Measurements from ENCODE around the gene PRDM9. TPM values are rescaled to one million over a fixed set of nuclear protein-coding genes. Genes with fewer than 3 reads are reported as not detected.

Gene PRDM9
- total RNA-seq, 1 experiment from 2014 or later = not detected

DNA sequence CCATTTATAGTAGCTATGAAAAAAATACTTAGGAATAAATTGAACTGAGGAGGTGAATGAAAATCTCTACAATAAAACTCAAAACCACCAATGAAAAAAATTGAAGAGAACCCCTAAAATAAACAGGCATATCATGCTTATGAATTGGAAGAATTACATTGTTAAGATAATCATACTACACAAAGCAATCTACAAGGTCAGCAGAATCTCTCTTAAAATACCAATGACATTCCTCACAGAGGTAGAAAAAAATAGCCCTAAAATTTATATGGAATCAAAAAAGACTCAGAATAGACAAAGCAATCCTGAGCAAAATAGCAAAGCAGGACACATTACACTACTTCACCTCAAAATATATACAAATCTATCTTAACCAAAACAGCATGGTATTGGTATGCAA lies 23.2 kb downstream of the PRDM9 start:
- Histone ChIP-seq H3K36me3 (ENCODE audit: insufficient read depth, low read length, poor library complexity, severe bottlenecking) (no peaks in the 10 kb centered on the region), H3K27me3 (replicated peaks; ENCODE audit: insufficient read depth, low read depth, low read length, poor library complexity) (no peaks in the 10 kb centered on the region), H3K9me3 (ENCODE audit: low read depth, low read length, poor library complexity, severe bottlenecking) (no peaks in the 10 kb centered on the region), H3K27ac (ENCODE audit: low read depth, low read length, poor library complexity, severe bottlenecking) (no peak overlapping the region), H3K4me3 (ENCODE audit: low read depth, low read length, poor library complexity, severe bottlenecking) (no peak overlapping the region), H3K4me1 (ENCODE audit: insufficient read depth, low read length, poor library complexity, severe bottlenecking) (no peaks in the 10 kb centered on the region)
- DNase-seq (ENCODE audit: low spot score) = no peak
- ChIA-PET POLR2A (ENCODE audit: low non-redundant PET) (no interaction called here), CTCF (no interaction called here)
- TF ChIP-seq, protein P1, sequence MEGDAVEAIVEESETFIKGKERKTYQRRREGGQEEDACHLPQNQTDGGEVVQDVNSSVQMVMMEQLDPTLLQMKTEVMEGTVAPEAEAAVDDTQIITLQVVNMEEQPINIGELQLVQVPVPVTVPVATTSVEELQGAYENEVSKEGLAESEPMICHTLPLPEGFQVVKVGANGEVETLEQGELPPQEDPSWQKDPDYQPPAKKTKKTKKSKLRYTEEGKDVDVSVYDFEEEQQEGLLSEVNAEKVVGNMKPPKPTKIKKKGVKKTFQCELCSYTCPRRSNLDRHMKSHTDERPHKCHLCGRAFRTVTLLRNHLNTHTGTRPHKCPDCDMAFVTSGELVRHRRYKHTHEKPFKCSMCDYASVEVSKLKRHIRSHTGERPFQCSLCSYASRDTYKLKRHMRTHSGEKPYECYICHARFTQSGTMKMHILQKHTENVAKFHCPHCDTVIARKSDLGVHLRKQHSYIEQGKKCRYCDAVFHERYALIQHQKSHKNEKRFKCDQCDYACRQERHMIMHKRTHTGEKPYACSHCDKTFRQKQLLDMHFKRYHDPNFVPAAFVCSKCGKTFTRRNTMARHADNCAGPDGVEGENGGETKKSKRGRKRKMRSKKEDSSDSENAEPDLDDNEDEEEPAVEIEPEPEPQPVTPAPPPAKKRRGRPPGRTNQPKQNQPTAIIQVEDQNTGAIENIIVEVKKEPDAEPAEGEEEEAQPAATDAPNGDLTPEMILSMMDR (conservative IDR thresholded peaks at IDR 0.05; ENCODE audit: low read depth, low read length) = no peak
- no peak for TF ChIP-seq EZH2 (IDR thresholded peaks at IDR 0.05; ENCODE audit: borderline replicate concordance, low read depth, low read length, poor library complexity, severe bottlenecking)
- intact Hi-C loops (cut with micrococcal nuclease; ENCODE audit: unreplicated experiment) = no loop called here
- no TSS peak for BruUV-seq (replicated peaks)

DNA sequence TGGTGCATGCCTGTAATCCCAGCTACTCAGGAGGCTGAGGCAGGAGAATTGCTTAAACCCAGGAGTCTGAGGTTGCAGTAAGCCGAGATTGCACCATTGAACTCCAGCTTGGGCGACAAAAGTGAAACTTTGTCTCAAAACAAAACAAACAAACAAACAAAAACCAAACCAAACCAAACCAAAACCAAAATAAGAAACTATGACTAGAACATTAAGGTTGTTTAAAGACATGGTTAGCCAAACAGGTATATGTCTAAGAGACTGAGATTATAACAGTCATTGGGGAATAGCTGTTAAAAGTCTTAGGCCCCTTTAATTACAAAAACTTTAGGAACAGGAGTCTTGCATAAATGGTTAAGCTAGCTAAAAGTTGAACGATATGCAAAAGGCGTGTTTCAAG lies 63.6 kb downstream of the PRDM9 start:
- no peaks in the 10 kb centered on the region for H3K36me3 ChIP-seq (ENCODE audit: insufficient read depth, low read length, poor library complexity, severe bottlenecking)
- CTCF ChIA-PET = no interaction called here
- no TSS peak for BruUV-seq (replicated peaks)
- H3K9me3 ChIP-seq (ENCODE audit: low read depth, low read length, poor library complexity, severe bottlenecking) = no peaks in the 10 kb centered on the region
- POLR2A ChIA-PET (ENCODE audit: low non-redundant PET) = no interaction called here
- no peaks in the 10 kb centered on the region for H3K4me1 ChIP-seq (ENCODE audit: insufficient read depth, low read length, poor library complexity, severe bottlenecking)
- no peak overlapping the region for H3K27ac ChIP-seq (ENCODE audit: low read depth, low read length, poor library complexity, severe bottlenecking)
- DNase-seq (ENCODE audit: low spot score) = no peak
- H3K4me3 ChIP-seq (ENCODE audit: low read depth, low read length, poor library complexity, severe bottlenecking) = no peak overlapping the region
- no peaks in the 10 kb centered on the region for H3K27me3 ChIP-seq (replicated peaks; ENCODE audit: insufficient read depth, low read depth, low read length, poor library complexity)
- TF ChIP-seq, protein P1 (conservative IDR thresholded peaks at IDR 0.05; ENCODE audit: low read depth, low read length) = no peak
- intact Hi-C loops (cut with micrococcal nuclease; ENCODE audit: unreplicated experiment) = no loop called here
